Stimulated activated CD8-positive, alpha-beta memory T cell treated with anti-CD3 and anti-CD28 coated beads, Interleukin-7, amount 100 ng/mL, for 4 hours (primary cell): Measurements from ENCODE around the gene MYO1H.
"Not testable (repeated sequence)": the region's sequence is repeated elsewhere in the genome, so short reads cannot be mapped to it uniquely, and the experiment has no call there.

Source experiments
- DNase-seq, 2 donors: peaks; one replicate each; pipeline ENCODE4 v3.0.0-alpha.2; 2020; ENCODE audit warnings: low read depth in 2 of 2

Gene MYO1H

GRCh38 chr12:109473006-109473405 lies 125.3 kb downstream of the MYO1H start:
- no peak for DNase-seq

- not testable (repeated sequence) for DNase-seq
Observed at GRCh38 chr12:109473526-109474270, 126.0 kb downstream of the MYO1H start.

- no peak for DNase-seq
Observed at GRCh38 chr12:109475121-109475520, 127.4 kb downstream of the MYO1H start.

GRCh38 chr12:109475993-109476806 lies 128.5 kb downstream of the MYO1H start:
- DNase-seq = no peak

- no peak for DNase-seq
Observed at GRCh38 chr12:109476807-109477184, 129.1 kb downstream of the MYO1H start.

- peak; percentile 64 to 77 for DNase-seq
Observed at GRCh38 chr12:109477185-109477962, 129.7 kb downstream of the MYO1H start, which contains the start of the genes KCTD10 and UBE3B. KCTD10 (minus strand) TSS chr12:109477300; CDS start chr12:109477262, 38 bp downstream. UBE3B (plus strand) TSS chr12:109477634; CDS start chr12:109483552, 5,918 bp downstream.

GRCh38 chr12:109477963-109478315 lies 130.2 kb downstream of the MYO1H start:
- DNase-seq = no peak

- DNase-seq = no peak
Observed at GRCh38 chr12:109479761-109480160, 132.1 kb downstream of the MYO1H start.

- no peak for DNase-seq
Observed at GRCh38 chr12:109480356-109480755, 132.7 kb downstream of the MYO1H start.

- DNase-seq = no peak
Observed at GRCh38 chr12:109481863-109482262, 134.2 kb downstream of the MYO1H start.

GRCh38 chr12:109482491-109482890 lies 134.8 kb downstream of the MYO1H start:
- no peak for DNase-seq

GRCh38 chr12:109482894-109483293 lies 135.2 kb downstream of the MYO1H start:
- no peak for DNase-seq

GRCh38 chr12:109483346-109483745 lies 135.6 kb downstream of the MYO1H start:
- DNase-seq = no peak

- DNase-seq = no peak
Observed at GRCh38 chr12:109485201-109485600, 137.5 kb downstream of the MYO1H start.

GRCh38 chr12:109487181-109488050 lies 139.7 kb downstream of the MYO1H start:
- no peak for DNase-seq

GRCh38 chr12:109488051-109488665 lies 140.5 kb downstream of the MYO1H start:
- DNase-seq = no peak

GRCh38 chr12:109489016-109489954 lies 141.6 kb downstream of the MYO1H start:
- no peak for DNase-seq

- no peak for DNase-seq
Observed at GRCh38 chr12:109489955-109490565, 142.4 kb downstream of the MYO1H start.

GRCh38 chr12:109491671-109492070 lies 144.0 kb downstream of the MYO1H start:
- DNase-seq = no peak
